IMR-90 (cell line): ENCODE results near the gene TUBGCP2. TPM values are rescaled to one million over a fixed set of nuclear protein-coding genes. Genes with fewer than 3 reads are reported as not detected.

Experiments used
- ATAC-seq: fragments of 200-7000 bp; cut with Tn5 transposase; 2 replicates; pipeline ENCODE4 v1.9.1; 2020; ENCODE audit warnings: low read depth, mild to moderate bottlenecking, moderate library complexity
- BruUV-seq: library from RNA; stranded (reverse); fragments of 400-500 nt; replicated peaks from 2 replicates; lab custom pipeline; 2021; lab: Mats Ljungman, UMichigan
- CTCF ChIA-PET: fragments of 300-600 bp; formaldehyde crosslinking; extraction: SDS; loops from one replicate; lab custom pipeline; 2021; ENCODE audit warnings: antibody characterized with exemption; lab: Yijun Ruan, JAX
- POLR2A ChIA-PET: fragments of 300-600 bp; sonication (Branson Sonifier 250); formaldehyde crosslinking; loops from one replicate; lab custom pipeline; 2022; ENCODE audit warnings: antibody characterized with exemption; ENCODE audit not compliant: unreplicated experiment; lab: Charles Lee
- DNase-seq: peaks from one replicate; pipeline ENCODE4 v3.0.0; 2013
- H2AFZ ChIP-seq: replicated peaks from 2 replicates; pipeline ENCODE3; 2013; ENCODE audit warnings: low read length, mild to moderate bottlenecking; ENCODE audit not compliant: poor library complexity
- H2AK5ac ChIP-seq: 2 replicates; pipeline ENCODE4 v1.6.1; 2013; ENCODE audit warnings: low read depth, low read length, inconsistent platforms
- H2AK9ac ChIP-seq: replicated peaks from 2 replicates; pipeline ENCODE3; 2013; ENCODE audit warnings: mild to moderate bottlenecking, low read depth, low read length, moderate library complexity; ENCODE audit not compliant: poor library complexity
- H2BK120ac ChIP-seq: 2 replicates; pipeline ENCODE4 v1.6.1; 2013; ENCODE audit warnings: low read depth, low read length, inconsistent platforms
- H2BK15ac ChIP-seq: 3 replicates; pipeline ENCODE4 v1.6.1; 2013; ENCODE audit warnings: low read depth, low read length, inconsistent platforms
- H2BK20ac ChIP-seq: 2 replicates; pipeline ENCODE4 v1.6.1; 2013; ENCODE audit warnings: low read depth, mild to moderate bottlenecking, inconsistent platforms, low read length, moderate library complexity
- H2BK5ac ChIP-seq: 2 replicates; pipeline ENCODE4 v1.6.1; 2013; ENCODE audit warnings: mild to moderate bottlenecking, low read depth, low read length, inconsistent platforms; ENCODE audit not compliant: poor library complexity, severe bottlenecking
- H3K14ac ChIP-seq: replicated peaks from 2 replicates; pipeline ENCODE4 v1.6.1; 2013; ENCODE audit warnings: low read depth, low read length, inconsistent platforms
- H3K18ac ChIP-seq: 2 replicates; pipeline ENCODE4 v1.6.1; 2013; ENCODE audit warnings: low read depth, low read length, control low read depth
- H3K23ac ChIP-seq: 2 replicates; pipeline ENCODE4 v1.6.1; 2013; ENCODE audit warnings: low read depth, low read length, inconsistent platforms
- H3K27ac ChIP-seq: 2 replicates; pipeline ENCODE4 v1.5.1; 2013; ENCODE audit warnings: mild to moderate bottlenecking, control low read depth, low read length; ENCODE audit not compliant: insufficient read depth
- H3K27me3 ChIP-seq: 2 replicates; pipeline ENCODE4 v1.6.1; 2013; ENCODE audit warnings: low read length; ENCODE audit not compliant: control insufficient read depth, insufficient read depth
- H3K36me3 ChIP-seq: 2 replicates; pipeline ENCODE4 v1.6.1; 2013; ENCODE audit warnings: low read length, mixed read lengths; ENCODE audit not compliant: control insufficient read depth, insufficient read depth
- H3K4ac ChIP-seq: 2 replicates; pipeline ENCODE4 v1.6.1; 2013; ENCODE audit warnings: low read depth, low read length, inconsistent platforms
- H3K4me1 ChIP-seq: 2 replicates; pipeline ENCODE4 v1.6.1; 2013; ENCODE audit warnings: low read length, mixed read lengths; ENCODE audit not compliant: control insufficient read depth, insufficient read depth
- H3K4me2 ChIP-seq: 2 replicates; pipeline ENCODE4 v1.6.1; 2013; ENCODE audit warnings: low read depth, mild to moderate bottlenecking, control low read depth, low read length, moderate library complexity
- H3K4me3 ChIP-seq: 2 replicates; pipeline ENCODE4 v1.5.1; 2013; ENCODE audit warnings: low read depth, mild to moderate bottlenecking, control low read depth, low read length, moderate library complexity; ENCODE audit not compliant: insufficient read depth
- H3K56ac ChIP-seq: 2 replicates; pipeline ENCODE4 v1.6.1; 2013; ENCODE audit warnings: low read length, inconsistent platforms; ENCODE audit not compliant: insufficient read depth; ENCODE audit errors: extremely low read depth
- H3K79me1 ChIP-seq, 2 experiments: 2 replicates each; pipeline ENCODE4 v1.6.1; 2013; ENCODE audit warnings: low read length in 2 of 2, inconsistent platforms in 1 of 2, low read depth in 1 of 2
- H3K9ac ChIP-seq: 2 replicates; pipeline ENCODE4 v1.6.1; 2013; ENCODE audit warnings: low read depth, low read length, control low read depth
- H3K9me1 ChIP-seq: 2 replicates; pipeline ENCODE4 v1.6.1; 2013; ENCODE audit warnings: low read length, inconsistent platforms; ENCODE audit not compliant: insufficient read depth
- H3K9me3 ChIP-seq: 2 replicates; pipeline ENCODE4 v1.6.1; 2013; ENCODE audit warnings: low read length; ENCODE audit not compliant: control insufficient read depth, insufficient read depth
- H4K20me1 ChIP-seq: 2 replicates; pipeline ENCODE4 v1.6.1; 2013; ENCODE audit warnings: low read length, inconsistent platforms; ENCODE audit not compliant: insufficient read depth
- H4K5ac ChIP-seq: 2 replicates; pipeline ENCODE4 v1.6.1; 2013; ENCODE audit warnings: mild to moderate bottlenecking, low read depth, low read length, control low read depth
- H4K8ac ChIP-seq, 2 experiments: 2 replicates each; pipeline ENCODE4 v1.6.1; 2013; ENCODE audit warnings: low read depth in 2 of 2, low read length in 2 of 2, control low read depth in 1 of 2, inconsistent platforms in 1 of 2
- H4K91ac ChIP-seq: 2 replicates; pipeline ENCODE4 v1.6.1; 2013; ENCODE audit warnings: low read depth, low read length, inconsistent platforms; ENCODE audit not compliant: insufficient read depth
- ELK1 ChIP-seq: fragments of 150-350 bp; IDR thresholded peaks from 2 replicates; pipeline ENCODE4 v1.6.1; 2016; ENCODE audit warnings: low read depth, mild to moderate bottlenecking, low read length, moderate library complexity, borderline replicate concordance
- FOS ChIP-seq: fragments of 150-350 bp; IDR thresholded peaks from 2 replicates; pipeline ENCODE4 v1.6.1; 2016; ENCODE audit warnings: low read depth, low read length
- MAZ ChIP-seq: IDR thresholded peaks from 2 replicates; pipeline ENCODE4 v1.6.1; 2012; ENCODE audit warnings: low read depth, mild to moderate bottlenecking, low read length, improper control_type of control experiment, moderate library complexity, borderline replicate concordance
- RCOR1 ChIP-seq: IDR thresholded peaks from 2 replicates; pipeline ENCODE4 v1.6.1; 2012; ENCODE audit warnings: mild to moderate bottlenecking, low read length, improper control_type of control experiment; ENCODE audit not compliant: insufficient replicate concordance
- WGBS, 2 experiments: methylation state at CpG; one replicate each; pipeline versions ENCODE4 v1.1.5 to v1.1.7; 2013; ENCODE audit warnings: missing lambda C conversion rate in 2 of 2; ENCODE audit not compliant: insufficient read length in 1 of 2; ENCODE audit errors: extremely low coverage in 2 of 2; 5-methylcytosine and 5-hydroxymethylcytosine counted together
- dilution Hi-C: fragments of 300-500 bp; cut with HindIII; formaldehyde crosslinking; loops from one replicate; pipeline ENCODE4 v1.14.3; 2018; ENCODE audit warnings: low sequenced_read_pairs; ENCODE audit not compliant: unreplicated experiment
- in situ Hi-C: fragments of 300-500 bp; cut with MboI; formaldehyde crosslinking; loops from 3 replicates; pipeline ENCODE4 v1.14.3; 2019; ENCODE audit warnings: low sequenced_read_pairs, inconsistent platforms, mixed read lengths
- intact Hi-C: fragments of 100-400 bp; cut with micrococcal nuclease; formaldehyde crosslinking; loops from 2 replicates; pipeline ENCODE4 v1.10.0; 2022
- polyA plus RNA-seq, 3 experiments: library from polyadenylated mRNA; depleted of rRNA; stranded (reverse); fragments of >200 nt; gene quantifications; 2 replicates each; pipeline ENCODE4 v1.2.3, GENCODE V29; 2012; ENCODE audit warnings: low replicate concordance in 1 of 3
- total RNA-seq: library from RNA; depleted of rRNA; stranded (reverse); fragments of >200 nt; gene quantifications from 2 replicates; pipeline ENCODE4 v1.2.3, GENCODE V29; 2012

The TUBGCP2 gene
- total and polyA plus RNA-seq, 2 of the 4 experiments (the other 2 are of a cell fraction): 48.1 to 72.6 TPM

GRCh38 chr10:133292919-133293809, 15.5 kb downstream of the TUBGCP2 start:
- Histone ChIP-seq H3K27me3 (no peaks in the 10 kb centered on the region), H2AFZ (peak overlapping the region; percentile 71), H4K5ac (no peak overlapping the region), H3K18ac (no peak overlapping the region), H3K4me3 (no peak overlapping the region), H3K56ac (no peak overlapping the region), H3K27ac (peak overlapping the region; percentile 69), H3K9me1 (peaks cover 12% of the 10 kb centered on the region), H3K23ac (peak overlapping the region; percentile 67; the same call in 1 of the 2 replicates), H3K36me3 (peaks cover 67% of the 10 kb centered on the region), H3K9ac (no peak overlapping the region), H2BK20ac (peak overlapping the region; percentile 69), H4K91ac (peak overlapping the region; percentile 57; the same call in 1 of the 2 replicates), H2BK15ac (peak overlapping the region; percentile 31; the same call in 2 of the 3 replicates), H3K4me1 (peaks cover 9% of the 10 kb centered on the region), H3K9me3 (no peaks in the 10 kb centered on the region), H2BK5ac (peak overlapping the region; percentile 83), H3K4me2 (no peak overlapping the region), H2BK120ac (peak overlapping the region; percentile 82), H3K79me1 (peaks cover 0 to 17% of the 10 kb centered on the region in 2 experiments; a peak in 3 of 4 replicates), H2AK5ac (peak overlapping the region; percentile 94), H2AK9ac (peak overlapping the region; percentile 86), H4K20me1 (no peaks in the 10 kb centered on the region), H3K4ac (peak overlapping the region; percentile 88), H4K8ac (peak overlapping the region; percentile 74 to 81), H3K14ac (peak overlapping the region; percentile 38)
- DNase-seq (peak; percentile 75), ATAC-seq (peak; percentile 93)
- WGBS, 2 experiments: 92% methylated on average over 27 of the region's 38 CpGs; no CpG with 5 or more reads in 1 of the 2 experiments
- dilution Hi-C loops (no loop called here), in situ Hi-C loops (no loop called here), intact Hi-C loops (no loop called here)
- ChIA-PET POLR2A (no interaction called here), CTCF (no interaction called here)
- TF ChIP-seq RCOR1: no peak
- TF ChIP-seq ELK1: no peak
- TF ChIP-seq MAZ: 0 out of 2 replicates have a peak, but pooled peaks have one; percentile 11
- peak; percentile 89 for TF ChIP-seq FOS
- no TSS peak for BruUV-seq
